ENCODE measurements around the gene GOLGA8A.
"Not testable (repeated sequence)": the region's sequence is repeated elsewhere in the genome, so short reads cannot be mapped to it uniquely, and the experiment has no call there.

Gene GOLGA8A

GRCh38 chr15:34408973-34409372 lies 28.6 kb downstream of the GOLGA8A start:
- not testable (repeated sequence) for DNase-seq

GRCh38 chr15:34403899-34404298 lies 33.7 kb downstream of the GOLGA8A start:
- DNase-seq = not testable (repeated sequence)

GRCh38 chr15:34403160-34403598 lies 34.4 kb downstream of the GOLGA8A start:
- not testable (repeated sequence) for DNase-seq

- not testable (repeated sequence) for DNase-seq
Observed at GRCh38 chr15:34397637-34398259, 39.9 kb downstream of the GOLGA8A start.

GRCh38 chr15:34392981-34393380 lies 44.6 kb downstream of the GOLGA8A start:
- DNase-seq = not testable (repeated sequence)

DNA sequence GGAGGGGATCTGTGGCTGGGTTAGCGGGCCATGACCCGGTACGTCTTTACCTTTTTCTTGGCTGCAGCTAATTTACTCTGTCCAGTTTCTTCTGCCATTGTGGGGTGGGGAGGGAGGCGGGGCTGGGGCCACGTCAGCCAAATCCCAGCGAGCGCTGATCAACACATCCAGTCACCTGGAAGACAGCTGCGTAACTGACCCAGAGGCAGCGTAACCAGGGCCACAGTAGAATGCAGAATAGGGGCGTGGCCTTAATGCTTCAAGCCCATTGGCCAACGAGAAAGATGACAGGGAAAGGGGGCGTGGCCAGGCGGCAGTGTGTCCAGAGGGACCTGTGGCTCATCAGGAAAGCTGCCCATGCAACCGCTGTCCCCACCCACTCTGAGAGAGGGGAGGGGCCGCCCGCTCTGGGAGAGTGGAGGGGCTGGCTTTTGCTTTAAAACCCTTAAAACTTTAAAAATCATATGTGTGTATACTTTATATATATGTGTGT lies 48.0 kb downstream of the GOLGA8A start:
- DNase-seq = not testable (repeated sequence)

All from NCI-H510A treated with DMSO at 0.1 percent for 48 hours (cell line).